Measurements from ENCODE around the gene LETM1.
A peak's percentile ranks its signal among the peaks of the same experiment; 100 is the strongest.

Gene LETM1

GRCh38 chr4:1792832-1793495, 63.0 kb downstream of the LETM1 start, which contains the start of gene FGFR3:
FGFR3 (plus strand) TSS chr4:1793293; CDS start chr4:1793935, 642 bp downstream.
- DNase-seq: peak; percentile 44

DNA sequence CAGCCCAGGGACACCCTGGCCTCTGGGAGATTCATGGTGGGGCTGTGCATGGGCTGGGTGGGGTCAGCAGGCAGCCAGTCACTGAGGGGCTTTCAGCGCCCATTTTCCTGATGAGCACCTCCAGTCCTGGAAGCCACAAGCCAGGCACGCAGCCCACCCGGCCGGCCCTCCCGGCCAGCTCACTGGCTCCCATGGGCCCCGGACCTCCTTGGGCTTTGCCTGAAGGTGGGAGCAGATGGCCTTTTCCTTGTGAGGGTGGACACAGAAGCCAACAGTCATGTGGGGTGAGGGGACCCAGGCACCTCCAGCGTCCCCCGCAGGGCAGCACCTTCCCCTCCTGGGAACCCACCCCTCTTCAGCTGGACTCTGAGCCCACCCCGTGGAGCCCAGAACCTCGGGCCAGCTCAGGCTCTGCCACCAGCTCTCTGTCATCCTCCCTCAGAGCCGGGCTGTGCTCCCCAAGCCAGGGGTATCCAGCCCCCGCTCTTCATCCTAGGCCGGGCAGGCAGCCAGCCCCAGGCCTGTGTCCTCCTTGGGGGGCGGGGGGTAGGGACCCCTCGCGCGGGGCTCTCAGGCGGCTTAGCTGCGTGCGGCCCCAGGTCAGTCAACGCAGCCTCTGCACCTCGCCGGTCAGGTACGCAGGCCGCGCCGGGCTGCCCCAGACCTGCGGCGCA, 63.7 kb downstream of the LETM1 start:
- no peak for DNase-seq

GRCh38 chr4:1790005-1790404, 66.0 kb downstream of the LETM1 start:
- DNase-seq: no peak

DNA sequence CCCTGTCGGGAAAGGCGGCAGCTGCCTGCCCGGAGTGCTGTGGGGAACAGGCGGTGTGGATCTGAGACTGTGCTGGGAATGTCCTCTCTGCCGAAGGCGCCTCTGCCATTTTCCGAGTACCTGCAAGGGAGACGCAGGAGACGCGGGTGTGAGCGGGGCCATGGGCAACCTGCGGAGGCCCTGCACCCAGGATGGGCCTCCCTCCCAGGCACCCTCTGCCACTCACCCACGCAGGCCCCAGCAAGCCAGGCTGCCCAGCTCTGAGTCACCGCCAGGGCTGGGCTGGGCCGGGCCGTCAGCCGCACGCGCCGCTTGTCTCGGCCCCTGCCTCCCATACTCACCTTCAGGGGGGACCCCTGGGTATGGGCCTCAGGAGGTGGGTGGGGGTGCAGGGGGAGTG, 66.4 kb downstream of the LETM1 start:
- no peak for DNase-seq

GRCh38 chr4:1788254-1788973, 67.5 kb downstream of the LETM1 start:
- no peak for DNase-seq

GRCh38 chr4:1787411-1788077, 68.4 kb downstream of the LETM1 start:
- no peak for DNase-seq

- no peak for DNase-seq
Measured at GRCh38 chr4:1786544-1787362, 69.2 kb downstream of the LETM1 start.

DNA sequence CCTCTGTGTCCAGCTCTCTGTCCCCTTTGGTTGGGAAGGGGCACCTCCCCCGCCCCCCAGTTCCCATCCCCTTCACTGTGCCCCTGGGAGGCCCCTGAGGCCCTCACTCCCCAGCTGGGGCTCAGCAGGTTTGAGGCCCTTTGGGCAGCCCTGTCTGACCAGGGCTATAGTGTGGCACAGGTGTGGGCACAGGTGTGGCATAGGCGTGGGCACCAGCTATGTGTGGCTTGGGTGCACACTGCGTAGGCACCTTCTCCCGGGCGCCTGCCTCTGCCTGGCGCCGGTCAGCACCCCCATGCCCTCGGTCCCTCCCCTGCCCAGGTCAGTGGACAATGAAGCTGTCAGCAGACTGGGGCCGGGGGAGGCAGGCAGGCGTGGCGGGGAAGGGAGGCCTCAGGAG, 70.4 kb downstream of the LETM1 start:
- DNase-seq: no peak

GRCh38 chr4:1784789-1785591, 71.0 kb downstream of the LETM1 start:
- no peak for DNase-seq

- no peak for DNase-seq
Measured at GRCh38 chr4:1784395-1784788, 71.6 kb downstream of the LETM1 start.

DNA sequence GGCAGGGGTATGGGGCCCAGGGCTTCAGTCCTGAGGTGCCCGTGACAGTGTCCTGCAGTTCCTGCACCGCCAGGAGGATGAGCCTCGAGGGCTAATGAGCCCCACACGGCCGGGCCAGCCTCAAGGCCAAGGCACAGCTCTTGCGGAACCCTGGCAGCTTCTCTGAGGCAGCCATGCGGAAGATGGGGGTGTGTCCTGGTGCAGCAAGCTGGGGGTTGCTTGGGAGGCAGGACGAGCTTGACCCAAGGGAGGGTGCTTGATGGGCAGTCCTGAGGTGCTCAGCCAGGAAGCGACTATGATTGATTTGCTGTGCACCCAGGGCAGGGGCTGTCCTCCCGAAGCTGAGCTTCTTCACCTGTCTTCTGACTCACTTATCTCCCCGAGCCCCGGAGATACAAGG, 72.0 kb downstream of the LETM1 start:
- no peak for DNase-seq

GRCh38 chr4:1783015-1783414, 72.9 kb downstream of the LETM1 start:
- DNase-seq: no peak

DNA sequence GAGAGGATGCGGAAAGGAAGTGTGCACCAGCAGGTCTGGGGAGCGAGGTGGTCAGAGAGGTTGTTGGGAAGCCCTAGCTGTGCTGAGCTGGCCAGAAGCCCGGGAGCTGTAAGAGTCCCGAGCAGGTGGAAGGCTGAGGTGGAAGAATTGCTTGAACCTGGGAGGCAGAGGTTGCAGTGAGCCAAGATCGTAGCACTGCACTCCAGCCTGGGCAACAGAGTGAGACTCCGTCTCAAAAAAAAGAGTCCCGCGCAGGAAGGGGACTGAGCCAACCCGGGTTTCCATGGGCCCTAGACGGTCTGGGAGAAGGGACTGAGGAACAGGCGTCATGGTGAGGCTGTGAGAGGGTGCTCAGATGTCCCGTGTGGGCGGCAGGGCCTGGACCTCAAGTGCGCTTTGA, 75.5 kb downstream of the LETM1 start:
- DNase-seq: no peak

- DNase-seq: no peak
Measured at GRCh38 chr4:1779588-1780382, 76.2 kb downstream of the LETM1 start.

DNA sequence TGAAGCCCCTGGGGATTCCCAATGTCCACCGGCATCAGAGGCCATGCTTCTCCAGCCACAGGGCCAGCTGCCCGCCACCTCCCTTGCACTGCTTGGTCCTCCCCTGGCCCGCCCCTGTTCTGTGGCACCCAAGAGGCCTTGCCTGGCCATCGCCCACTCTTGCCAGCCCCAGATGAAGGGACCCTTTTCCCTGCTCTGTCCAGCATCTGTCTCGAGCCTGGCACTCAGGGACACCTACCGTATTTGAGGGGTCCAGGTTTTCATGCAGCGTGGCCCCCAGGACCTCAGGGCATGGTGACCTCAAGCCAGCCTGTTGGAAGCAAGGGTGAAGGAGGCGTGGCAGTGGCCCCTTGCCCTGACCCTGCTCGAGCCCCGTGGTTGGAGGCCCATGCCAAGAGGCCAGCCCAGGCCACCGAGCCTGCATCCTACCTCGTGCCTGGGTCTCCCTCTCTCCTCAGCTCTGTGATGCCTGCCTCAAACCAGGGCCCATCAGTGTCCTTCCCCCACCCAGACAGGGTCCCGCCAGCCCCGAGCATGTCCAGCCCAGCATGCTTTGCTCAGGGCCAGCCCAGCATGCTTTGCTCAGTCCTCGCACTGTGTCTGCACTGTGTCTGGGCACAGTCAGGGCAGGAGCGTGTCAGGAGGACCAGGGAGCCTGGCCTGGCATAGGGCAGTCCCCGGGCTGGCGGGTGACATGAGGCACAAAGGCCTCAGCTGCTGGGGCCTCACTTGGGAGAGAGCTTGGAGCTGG, 77.1 kb downstream of the LETM1 start:
- DNase-seq: no peak

DNA sequence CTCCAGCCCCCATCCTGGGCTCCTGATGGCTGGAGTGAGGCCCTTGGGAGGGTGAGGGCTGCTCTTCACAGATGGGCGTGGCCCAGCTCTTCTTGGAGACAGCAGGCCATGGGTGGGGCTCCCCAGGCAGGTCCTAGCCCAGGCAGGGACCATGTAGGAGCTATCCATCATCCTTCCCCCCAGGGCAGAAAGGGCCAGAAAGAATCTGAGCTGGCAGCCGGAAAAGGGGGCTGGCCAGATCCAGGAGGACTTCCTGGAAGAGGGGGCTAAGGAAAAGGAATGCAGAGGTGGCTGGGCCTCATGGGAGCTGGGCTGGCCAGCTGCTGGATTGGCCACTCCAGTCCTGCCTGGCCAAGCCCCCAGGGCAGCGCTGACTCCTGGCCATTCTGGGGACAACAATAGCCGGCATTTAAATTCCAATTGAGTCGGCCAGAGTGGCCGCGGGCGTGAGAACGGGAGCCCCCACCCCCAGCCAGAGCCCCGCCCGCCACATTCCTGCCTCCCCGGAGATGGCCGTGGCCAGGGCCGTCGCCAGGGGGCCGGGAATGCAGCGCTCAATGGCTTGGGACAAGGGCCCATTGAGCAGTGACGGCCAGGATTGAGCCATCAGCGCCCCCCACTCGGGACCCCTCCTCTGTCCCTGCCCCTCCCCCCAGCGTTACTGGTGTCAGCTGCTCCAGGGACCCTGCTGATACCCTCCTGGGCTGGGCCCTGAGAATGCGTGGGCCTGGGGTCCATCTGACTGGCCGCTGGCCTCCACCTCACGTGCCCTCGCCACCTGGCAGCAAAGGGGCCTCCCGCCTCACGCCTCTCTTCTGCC, 77.9 kb downstream of the LETM1 start:
- DNase-seq: no peak

DNA sequence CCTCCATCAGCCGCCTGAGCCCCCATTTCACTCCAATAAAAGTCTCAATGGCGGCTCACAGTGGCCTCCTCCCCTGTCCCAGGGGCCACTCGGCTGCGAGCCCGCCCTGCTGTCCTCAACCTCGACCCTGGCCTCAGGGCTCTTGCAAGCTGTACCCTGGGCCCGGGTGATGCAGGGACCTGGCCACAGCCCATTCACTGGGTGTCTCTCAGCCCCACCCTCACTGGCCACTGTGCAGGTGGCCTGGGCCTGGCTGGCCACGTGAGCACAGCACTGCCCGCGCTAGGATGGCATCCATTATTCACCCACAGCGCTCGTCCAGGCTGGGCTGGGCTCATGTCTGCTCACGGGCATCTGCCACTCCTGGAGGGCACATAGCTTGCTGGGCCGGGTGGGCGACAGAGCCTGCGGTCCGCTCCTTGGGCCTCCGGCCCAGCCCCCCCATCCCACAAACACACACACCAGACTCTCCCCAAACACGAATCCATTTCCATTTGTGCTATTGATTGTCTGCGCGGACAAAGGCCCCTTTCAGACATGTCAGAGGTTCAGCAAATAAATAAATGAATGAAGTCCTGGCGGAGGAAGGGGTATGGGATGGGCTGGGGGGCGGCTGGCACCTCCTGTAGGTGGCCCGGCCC, 79.3 kb downstream of the LETM1 start:
- DNase-seq: no peak

DNA sequence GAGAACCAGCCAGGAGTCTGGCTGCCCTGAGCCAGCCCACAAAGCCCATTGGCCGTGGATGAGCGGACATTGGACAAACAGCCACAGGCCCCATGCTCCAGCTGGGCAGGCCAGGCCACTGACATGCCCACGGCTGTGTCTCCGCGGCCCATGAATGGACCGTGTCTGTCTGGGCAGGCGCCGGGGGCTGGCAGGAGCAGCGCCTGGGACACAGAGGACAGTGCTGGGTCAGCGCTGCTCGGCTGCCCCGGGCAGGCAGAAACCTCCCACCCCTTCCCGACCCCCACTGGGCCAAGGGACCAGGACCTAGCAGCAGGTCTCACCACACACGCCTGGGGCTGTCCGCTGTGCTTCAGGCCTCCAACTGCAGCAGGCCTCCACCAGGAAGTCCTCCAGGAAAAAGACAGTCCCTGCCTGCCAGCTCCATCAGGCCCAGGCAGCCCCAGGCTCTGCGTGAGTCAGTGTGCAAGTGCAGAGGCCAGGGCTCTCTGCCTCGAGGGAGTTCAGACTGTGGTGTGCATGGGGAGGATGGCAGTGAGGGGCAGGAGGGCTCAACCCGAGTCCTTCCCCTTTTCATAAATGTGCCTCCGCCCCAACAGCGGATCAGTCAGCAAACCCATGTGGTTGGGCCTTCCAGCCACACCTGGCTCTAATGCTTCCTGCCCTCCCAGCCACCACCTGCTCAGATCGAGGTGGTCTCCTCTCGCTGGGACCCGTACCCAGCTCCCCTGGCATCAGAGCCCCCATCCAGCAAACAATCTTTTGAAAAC, 80.0 kb downstream of the LETM1 start:
- no peak for DNase-seq

Measured in CD4-positive, alpha-beta T cell treated with Interleukin-10 for 1 hour (primary cell).